Memory B cell (primary cell): ENCODE results near the gene ERC1.

Experiments used
- ATAC-seq: fragments of 150-1000 bp; cut with Tn5 transposase; 2 replicates; pipeline ENCODE4 v1.10.0; 2021; ENCODE audit warnings: low read depth, mild to moderate bottlenecking, moderate library complexity
- DNase-seq, 2 donors: peaks; one replicate each; pipeline ENCODE4 v3.0.0; 2022; ENCODE audit warnings: low spot score in 2 of 2
- H3K27ac Mint-ChIP-seq: one replicate; pipeline ENCODE4 v1.8.0; 2022; ENCODE audit warnings: mild to moderate bottlenecking, moderate library complexity, mixed read lengths
- H3K27me3 Mint-ChIP-seq: one replicate; pipeline ENCODE4 v1.8.0; 2022; ENCODE audit warnings: mixed read lengths
- H3K36me3 Mint-ChIP-seq: one replicate; pipeline ENCODE4 v1.8.0; 2022; ENCODE audit warnings: mild to moderate bottlenecking, mixed read lengths
- H3K4me1 Mint-ChIP-seq: one replicate; pipeline ENCODE4 v1.8.0; 2022; ENCODE audit warnings: mixed read lengths
- H3K4me3 Mint-ChIP-seq: one replicate; pipeline ENCODE4 v1.8.0; 2022; ENCODE audit warnings: mild to moderate bottlenecking, moderate library complexity, mixed read lengths
- H3K9me3 Mint-ChIP-seq: one replicate; pipeline ENCODE4 v1.8.0; 2022; ENCODE audit warnings: mixed read lengths

ERC1 gene

GRCh38 chr12:1056390-1056789 is 65.4 kb downstream of the ERC1 start:
- Mint-ChIP-seq H3K4me3 (no peak overlapping the region), H3K36me3 (peaks cover 23% of the 10 kb centered on the region), H3K9me3 (peaks cover 10% of the 10 kb centered on the region), H3K27ac (no peak overlapping the region), H3K27me3 (no peaks in the 10 kb centered on the region), H3K4me1 (no peaks in the 10 kb centered on the region)
- ATAC-seq: no peak
- no peak for DNase-seq

DNA sequence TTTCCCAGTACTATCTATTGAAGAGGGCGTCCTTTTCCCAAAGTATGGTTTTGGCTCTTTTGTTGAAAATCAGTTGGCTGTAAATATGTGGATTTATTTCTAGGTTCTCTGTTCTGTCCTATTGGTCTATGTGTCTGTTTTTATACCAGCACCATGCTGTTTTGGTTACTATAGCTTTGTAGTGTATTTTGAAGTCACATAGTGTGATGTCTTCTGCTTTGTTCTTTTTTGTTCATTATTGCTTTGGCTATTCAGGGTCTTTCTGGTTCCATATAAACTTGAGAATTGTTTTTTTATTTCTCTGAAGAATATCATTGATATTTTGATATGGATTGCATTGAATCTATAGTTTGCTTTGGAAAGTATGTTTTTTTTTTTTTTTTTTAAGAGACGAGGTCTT is 67.4 kb downstream of the ERC1 start:
- Mint-ChIP-seq H3K9me3 (peaks cover 17% of the 10 kb centered on the region), H3K4me1 (peaks cover 3% of the 10 kb centered on the region), H3K36me3 (peaks cover 33% of the 10 kb centered on the region), H3K27ac (no peak overlapping the region), H3K27me3 (no peaks in the 10 kb centered on the region), H3K4me3 (no peak overlapping the region)
- DNase-seq (no peak), ATAC-seq (no peak)

DNA sequence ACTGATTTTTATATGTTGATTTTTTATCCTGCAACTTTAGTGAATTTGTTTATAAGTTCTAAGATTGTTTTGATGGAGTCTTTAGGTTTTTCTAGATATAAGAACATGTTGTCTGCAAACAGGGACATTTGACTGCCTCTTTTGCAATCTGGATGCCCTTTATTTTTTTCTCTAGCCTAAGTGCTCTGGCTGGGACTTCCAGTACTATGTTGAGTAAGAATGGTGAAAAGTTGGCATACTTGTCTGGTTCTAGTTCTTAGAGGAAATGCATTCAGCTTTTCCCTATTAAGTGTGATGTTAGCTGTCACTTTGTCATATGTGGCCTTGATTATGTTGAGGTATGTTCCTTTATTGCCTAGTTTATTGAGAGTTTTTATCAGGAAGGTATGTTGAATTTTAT is 68.1 kb downstream of the ERC1 start:
- peaks cover 3% of the 10 kb centered on the region for H3K4me1 Mint-ChIP-seq
- H3K27me3 Mint-ChIP-seq: no peaks in the 10 kb centered on the region
- no peak for DNase-seq
- peaks cover 38% of the 10 kb centered on the region for H3K36me3 Mint-ChIP-seq
- peaks cover 22% of the 10 kb centered on the region for H3K9me3 Mint-ChIP-seq
- H3K4me3 Mint-ChIP-seq: no peak overlapping the region
- no peak for ATAC-seq
- no peak overlapping the region for H3K27ac Mint-ChIP-seq

DNA sequence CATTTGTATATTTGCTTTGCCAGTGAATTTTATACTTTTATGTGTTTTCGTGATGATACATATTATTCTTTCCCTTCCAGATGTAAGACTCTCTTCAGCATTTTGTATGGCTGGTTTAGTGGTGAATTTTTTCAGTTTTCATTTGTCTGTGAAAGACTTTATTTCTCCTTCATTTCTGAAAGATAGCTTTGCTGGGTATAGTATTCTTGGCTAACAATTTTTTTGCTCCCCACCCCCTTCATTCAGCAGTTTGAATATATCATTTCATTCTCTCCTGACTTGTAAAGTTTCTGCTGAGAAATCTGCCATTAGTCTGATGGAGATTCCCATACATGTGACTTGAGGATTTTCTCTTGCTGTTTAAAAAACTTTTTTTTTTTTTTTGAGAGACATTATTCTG is 72.8 kb downstream of the ERC1 start:
- peaks cover 33% of the 10 kb centered on the region for H3K36me3 Mint-ChIP-seq
- peaks cover 3% of the 10 kb centered on the region for H3K4me1 Mint-ChIP-seq
- no peaks in the 10 kb centered on the region for H3K27me3 Mint-ChIP-seq
- H3K27ac Mint-ChIP-seq: no peak overlapping the region
- H3K4me3 Mint-ChIP-seq: no peak overlapping the region
- H3K9me3 Mint-ChIP-seq: peaks cover 22% of the 10 kb centered on the region
- DNase-seq (no peak), ATAC-seq (no peak)

GRCh38 chr12:1064317-1064716 is 73.3 kb downstream of the ERC1 start:
- H3K4me1 Mint-ChIP-seq: peaks cover 3% of the 10 kb centered on the region
- no peaks in the 10 kb centered on the region for H3K27me3 Mint-ChIP-seq
- H3K36me3 Mint-ChIP-seq: peaks cover 30% of the 10 kb centered on the region
- DNase-seq (no peak), ATAC-seq (no peak)
- H3K9me3 Mint-ChIP-seq: peaks cover 19% of the 10 kb centered on the region
- no peak overlapping the region for H3K27ac Mint-ChIP-seq
- no peak overlapping the region for H3K4me3 Mint-ChIP-seq

- peaks cover 24% of the 10 kb centered on the region for H3K36me3 Mint-ChIP-seq
- no peak overlapping the region for H3K4me3 Mint-ChIP-seq
- peaks cover 4% of the 10 kb centered on the region for H3K4me1 Mint-ChIP-seq
- H3K27me3 Mint-ChIP-seq: no peaks in the 10 kb centered on the region
- DNase-seq (no peak), ATAC-seq (no peak)
- no peak overlapping the region for H3K27ac Mint-ChIP-seq
- peaks cover 16% of the 10 kb centered on the region for H3K9me3 Mint-ChIP-seq
Observed at GRCh38 chr12:1065629-1066028, 74.6 kb downstream of the ERC1 start.

DNA sequence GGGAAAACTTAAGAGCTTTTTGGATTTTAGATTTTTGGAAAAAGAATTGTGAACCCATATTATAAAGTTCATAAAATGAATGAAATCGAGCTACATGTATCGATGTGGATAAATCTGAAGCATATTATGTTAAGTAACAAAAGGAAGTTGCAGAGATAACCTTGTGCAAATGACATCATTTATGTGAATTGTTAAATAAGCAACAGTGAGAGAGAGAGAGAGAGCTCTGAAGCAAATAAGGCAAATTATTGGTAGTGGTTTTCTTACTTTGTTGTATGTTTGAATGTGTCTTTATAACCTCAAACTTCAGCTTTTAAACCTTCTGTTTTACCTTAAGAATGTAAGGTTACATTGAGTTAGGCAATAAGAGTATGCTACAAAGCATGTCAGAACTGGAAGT is 78.8 kb downstream of the ERC1 start:
- Mint-ChIP-seq H3K36me3 (peaks cover 5% of the 10 kb centered on the region), H3K27ac (no peak overlapping the region), H3K27me3 (no peaks in the 10 kb centered on the region), H3K4me3 (no peak overlapping the region), H3K4me1 (peaks cover 8% of the 10 kb centered on the region), H3K9me3 (peaks cover 4% of the 10 kb centered on the region)
- ATAC-seq (no peak), DNase-seq (no peak)

GRCh38 chr12:1071182-1071581 is 80.2 kb downstream of the ERC1 start:
- Mint-ChIP-seq H3K27ac (no peak overlapping the region), H3K36me3 (peaks cover 4% of the 10 kb centered on the region), H3K4me3 (no peak overlapping the region), H3K27me3 (no peaks in the 10 kb centered on the region), H3K9me3 (no peaks in the 10 kb centered on the region), H3K4me1 (peaks cover 8% of the 10 kb centered on the region)
- DNase-seq: no peak
- no peak for ATAC-seq

DNA sequence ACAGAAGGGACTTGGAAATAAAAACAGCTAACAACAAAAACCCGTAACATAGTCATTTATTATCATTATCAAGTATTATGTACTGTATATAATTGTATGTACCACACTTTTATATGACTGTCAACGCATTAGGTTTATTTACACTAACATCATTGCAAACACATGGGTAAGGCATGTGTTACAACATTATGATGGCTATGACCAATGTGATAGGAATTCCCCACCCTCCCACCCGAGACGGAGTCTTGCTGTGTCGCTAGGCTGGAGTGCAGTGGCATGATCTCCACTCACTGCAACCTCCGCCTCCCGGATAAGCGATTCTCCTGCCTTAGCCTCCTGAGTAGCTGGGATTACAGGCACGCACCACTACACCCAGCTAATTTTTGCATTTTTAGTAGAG is 82.6 kb downstream of the ERC1 start:
- DNase-seq (no peak), ATAC-seq (no peak)
- H3K36me3 Mint-ChIP-seq: peaks cover 4% of the 10 kb centered on the region

DNA sequence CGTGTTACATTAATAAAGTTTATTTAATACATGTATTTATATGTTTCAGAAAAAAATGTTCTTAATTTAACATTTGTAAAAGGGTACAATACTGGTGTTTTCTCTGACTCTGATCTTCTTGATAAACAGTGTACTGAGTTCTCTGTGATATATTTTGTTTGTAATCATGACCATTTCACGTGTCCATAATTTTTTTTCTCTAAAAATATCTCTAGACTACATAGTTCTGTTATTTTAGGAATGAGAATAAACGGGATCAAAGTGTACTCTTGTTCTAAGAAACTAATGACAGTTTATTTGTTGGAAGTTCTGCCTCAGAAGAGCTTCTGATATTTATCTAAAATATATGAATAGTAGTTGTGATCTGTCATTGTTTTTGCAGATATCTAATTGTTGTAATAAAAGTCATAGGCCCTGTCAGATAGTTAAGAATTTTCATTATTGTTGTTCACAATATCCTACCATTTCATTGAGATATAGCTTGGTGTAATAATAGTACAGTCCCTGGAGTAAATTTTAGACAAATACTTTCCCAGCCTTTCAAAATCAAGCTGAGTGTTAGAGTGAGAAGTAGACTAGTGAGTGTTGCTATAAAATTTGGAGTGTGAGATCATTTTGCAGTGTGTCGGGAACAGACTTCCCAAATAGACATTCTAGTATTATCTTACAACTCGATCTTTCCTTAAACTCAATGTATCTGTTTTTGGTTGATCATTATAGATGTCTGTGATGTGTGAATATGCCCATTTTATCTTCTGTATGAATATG is 86.2 kb downstream of the ERC1 start:
- Mint-ChIP-seq H3K27ac (no peak overlapping the region), H3K9me3 (peaks cover 4% of the 10 kb centered on the region), H3K36me3 (peaks cover 6% of the 10 kb centered on the region), H3K27me3 (no peaks in the 10 kb centered on the region), H3K4me3 (no peak overlapping the region), H3K4me1 (peaks cover 2% of the 10 kb centered on the region)
- ATAC-seq (no peak), DNase-seq (no peak)

More for the DNA sequence above, 82.6 kb downstream of the ERC1 start:
- Mint-ChIP-seq H3K4me3 (no peak overlapping the region), H3K27me3 (no peaks in the 10 kb centered on the region), H3K9me3 (peaks cover 2% of the 10 kb centered on the region), H3K27ac (no peak overlapping the region), H3K4me1 (peaks cover 8% of the 10 kb centered on the region)

- Mint-ChIP-seq H3K27ac (no peak overlapping the region), H3K4me3 (no peak overlapping the region), H3K36me3 (peaks cover 9% of the 10 kb centered on the region), H3K27me3 (no peaks in the 10 kb centered on the region), H3K9me3 (peaks cover 4% of the 10 kb centered on the region), H3K4me1 (peaks cover 2% of the 10 kb centered on the region)
- DNase-seq: no peak
- ATAC-seq: no peak
Observed at GRCh38 chr12:1078002-1078401, 87.0 kb downstream of the ERC1 start.

GRCh38 chr12:1080520-1081223 is 89.6 kb downstream of the ERC1 start:
- H3K9me3 Mint-ChIP-seq: peaks cover 4% of the 10 kb centered on the region
- peaks cover 10% of the 10 kb centered on the region for H3K36me3 Mint-ChIP-seq
- no peaks in the 10 kb centered on the region for H3K27me3 Mint-ChIP-seq
- DNase-seq (no peak), ATAC-seq (peak; percentile 21)
- H3K4me1 Mint-ChIP-seq: peaks cover 8% of the 10 kb centered on the region
- H3K4me3 Mint-ChIP-seq: peak overlapping the region; percentile 58
- peak overlapping the region; percentile 84 for H3K27ac Mint-ChIP-seq

DNA sequence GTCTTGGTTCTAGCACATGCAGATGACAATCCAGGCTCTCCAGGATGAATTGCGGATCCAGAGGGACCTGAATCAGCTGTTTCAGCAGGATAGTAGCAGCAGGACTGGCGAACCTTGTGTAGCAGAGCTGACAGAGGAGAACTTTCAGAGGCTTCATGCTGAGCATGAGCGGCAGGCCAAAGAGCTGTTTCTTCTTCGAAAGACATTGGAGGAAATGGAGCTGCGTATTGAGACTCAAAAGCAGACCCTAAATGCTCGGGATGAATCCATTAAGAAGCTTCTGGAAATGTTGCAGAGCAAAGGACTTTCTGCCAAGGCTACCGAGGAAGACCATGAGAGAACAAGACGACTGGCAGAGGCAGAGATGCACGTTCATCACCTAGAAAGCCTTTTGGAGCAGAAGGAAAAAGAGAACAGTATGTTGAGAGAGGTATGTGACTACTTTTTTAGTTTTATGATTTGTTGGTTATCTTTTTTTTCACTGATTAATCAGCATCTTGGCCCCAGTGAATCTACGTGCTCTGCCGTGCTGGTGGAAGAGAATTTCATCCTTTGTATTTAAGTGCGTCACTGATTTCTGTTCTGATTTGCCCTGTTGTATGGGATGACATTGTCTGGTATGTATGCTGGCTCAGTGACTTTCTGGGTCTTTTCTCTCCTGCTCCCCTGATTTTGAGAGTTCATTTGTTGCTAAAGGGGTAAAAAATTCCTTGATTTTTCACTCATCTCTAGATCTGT is 92.3 kb downstream of the ERC1 start:
- H3K27me3 Mint-ChIP-seq: no peaks in the 10 kb centered on the region
- ATAC-seq (no peak), DNase-seq (no peak)
- peaks cover 4% of the 10 kb centered on the region for H3K9me3 Mint-ChIP-seq
- H3K36me3 Mint-ChIP-seq: peaks cover 10% of the 10 kb centered on the region
- peak overlapping the region; percentile 15 for H3K4me3 Mint-ChIP-seq
- no peak overlapping the region for H3K27ac Mint-ChIP-seq
- H3K4me1 Mint-ChIP-seq: peaks cover 8% of the 10 kb centered on the region

GRCh38 chr12:1083889-1084262 is 92.9 kb downstream of the ERC1 start:
- Mint-ChIP-seq H3K4me1 (peaks cover 8% of the 10 kb centered on the region), H3K36me3 (peaks cover 10% of the 10 kb centered on the region), H3K27ac (no peak overlapping the region), H3K4me3 (no peak overlapping the region), H3K9me3 (peaks cover 3% of the 10 kb centered on the region), H3K27me3 (no peaks in the 10 kb centered on the region)
- DNase-seq (no peak), ATAC-seq (no peak)
